Panc1 (cell line): ENCODE data around the gene P2RY14. TPM values are rescaled to one million over a fixed set of nuclear protein-coding genes. Genes with fewer than 3 reads are reported as not detected.

ENCODE experiments used
- ATAC-seq: fragments of 200-7000 bp; cut with Tn5 transposase; 2 replicates; pipeline ENCODE4 v1.9.1; 2020; ENCODE audit warnings: mild to moderate bottlenecking, moderate library complexity
- BruUV-seq: library from RNA; stranded (reverse); fragments of 400-500 nt; replicated peaks from 2 replicates; lab custom pipeline; 2021; lab: Mats Ljungman, UMichigan
- CTCF ChIA-PET: fragments of 300-600 bp; sonication (Branson Sonifier 250); formaldehyde crosslinking; loops from one replicate; lab custom pipeline; 2022; ENCODE audit warnings: antibody characterized with exemption; lab: Charles Lee
- POLR2A ChIA-PET: fragments of 300-600 bp; sonication (Branson Sonifier 250); formaldehyde crosslinking; loops from one replicate; lab custom pipeline; 2022; ENCODE audit warnings: antibody characterized with exemption; lab: Charles Lee
- DNase-seq: peaks from one replicate; pipeline ENCODE4 v3.0.0-alpha.2; 2010; ENCODE audit warnings: low read depth, low spot score
- H3K27ac ChIP-seq: 2 replicates; pipeline ENCODE4 v1.5.1; 2011; ENCODE audit warnings: mild to moderate bottlenecking, low read length, inconsistent platforms
- H3K27me3 ChIP-seq: fragments of 200-500 bp; sonication (Bioruptor generic); 2 replicates; pipeline ENCODE4 v1.6.0; 2014; ENCODE audit warnings: low read length, inconsistent platforms; ENCODE audit not compliant: control insufficient read depth, insufficient read depth
- H3K36me3 ChIP-seq: fragments of 200-500 bp; sonication (Bioruptor generic); 2 replicates; pipeline ENCODE4 v1.5.1; 2014; ENCODE audit warnings: inconsistent platforms, mild to moderate bottlenecking, low read length, moderate library complexity; ENCODE audit not compliant: control insufficient read depth, insufficient read depth
- H3K4me1 ChIP-seq: 2 replicates; pipeline ENCODE4 v1.5.1; 2011; ENCODE audit warnings: inconsistent platforms, mild to moderate bottlenecking, low read length, moderate library complexity; ENCODE audit not compliant: control insufficient read depth, insufficient read depth
- H3K4me3 ChIP-seq, 2 experiments: 2 replicates each; pipeline ENCODE4 v1.5.1; 2011 to 2012; ENCODE audit warnings: low read depth in 2 of 2, low read length in 2 of 2, mild to moderate bottlenecking in 2 of 2, inconsistent platforms in 1 of 2, moderate library complexity in 1 of 2
- H3K9me3 ChIP-seq: fragments of 200-500 bp; sonication (Bioruptor generic); 2 replicates; pipeline ENCODE4 v1.5.1; 2014; ENCODE audit warnings: low read depth, mild to moderate bottlenecking, inconsistent platforms, low read length, moderate library complexity; ENCODE audit not compliant: control insufficient read depth, insufficient read depth
- POLR2AphosphoS5 ChIP-seq: IDR thresholded peaks from 2 replicates; pipeline ENCODE4 v1.6.1; 2012; ENCODE audit warnings: mild to moderate bottlenecking, low read depth, low read length, moderate library complexity
- SIN3A ChIP-seq: IDR thresholded peaks from 2 replicates; pipeline ENCODE4 v1.6.1; 2012; ENCODE audit warnings: low read depth, mild to moderate bottlenecking, low read length, moderate library complexity, borderline replicate concordance; ENCODE audit not compliant: insufficient read depth
- TCF7L2 ChIP-seq: IDR thresholded peaks from 2 replicates; pipeline ENCODE4 v1.6.1; 2011; ENCODE audit warnings: mild to moderate bottlenecking, low read depth, low read length, inconsistent platforms
- in situ Hi-C: cut with HindIII; loops from 2 replicates; pipeline ENCODE4 v1.10.0; 2016; ENCODE audit warnings: low sequenced_read_pairs, low pct_unique_long_range_greater_than_20kb
- intact Hi-C: fragments of 100-400 bp; cut with micrococcal nuclease; formaldehyde crosslinking; loops from one replicate; pipeline ENCODE4 v1.10.0; 2022; ENCODE audit not compliant: unreplicated experiment
- total RNA-seq: library from RNA; stranded (reverse); gene quantifications from one replicate; pipeline ENCODE4 v1.2.1, GENCODE V29; 2021; ENCODE audit not compliant: unreplicated experiment
- TF ChIP-seq, protein P1 (sequence below), 2 experiments: IDR thresholded peaks; 2 replicates each; pipeline ENCODE4 v1.6.1; 2011 to 2012; ENCODE audit warnings: low read depth in 2 of 2, control low read depth in 1 of 2, low read length in 1 of 2, mild to moderate bottlenecking in 1 of 2, moderate library complexity in 1 of 2; ENCODE audit not compliant: insufficient read depth in 1 of 2
- TF ChIP-seq, protein P2 (sequence below): fragments of 450-650 bp; IDR thresholded peaks from 2 replicates; pipeline ENCODE4 v1.5.1; 2017; ENCODE audit warnings: mild to moderate bottlenecking

Gene P2RY14
- total RNA-seq, 1 experiment from 2014 or later: not detected

- in situ Hi-C loops (no loop called here), intact Hi-C loops (no loop called here)
- H3K36me3 ChIP-seq: no peaks in the 10 kb centered on the region
- POLR2A ChIA-PET: no interaction called here
- CTCF ChIA-PET: no interaction called here
- no TSS peak for BruUV-seq
- DNase-seq (no peak), ATAC-seq (no peak)
- no peaks in the 10 kb centered on the region for H3K27me3 ChIP-seq
- no peak for TF ChIP-seq POLR2AphosphoS5
- TF ChIP-seq, protein P1, sequence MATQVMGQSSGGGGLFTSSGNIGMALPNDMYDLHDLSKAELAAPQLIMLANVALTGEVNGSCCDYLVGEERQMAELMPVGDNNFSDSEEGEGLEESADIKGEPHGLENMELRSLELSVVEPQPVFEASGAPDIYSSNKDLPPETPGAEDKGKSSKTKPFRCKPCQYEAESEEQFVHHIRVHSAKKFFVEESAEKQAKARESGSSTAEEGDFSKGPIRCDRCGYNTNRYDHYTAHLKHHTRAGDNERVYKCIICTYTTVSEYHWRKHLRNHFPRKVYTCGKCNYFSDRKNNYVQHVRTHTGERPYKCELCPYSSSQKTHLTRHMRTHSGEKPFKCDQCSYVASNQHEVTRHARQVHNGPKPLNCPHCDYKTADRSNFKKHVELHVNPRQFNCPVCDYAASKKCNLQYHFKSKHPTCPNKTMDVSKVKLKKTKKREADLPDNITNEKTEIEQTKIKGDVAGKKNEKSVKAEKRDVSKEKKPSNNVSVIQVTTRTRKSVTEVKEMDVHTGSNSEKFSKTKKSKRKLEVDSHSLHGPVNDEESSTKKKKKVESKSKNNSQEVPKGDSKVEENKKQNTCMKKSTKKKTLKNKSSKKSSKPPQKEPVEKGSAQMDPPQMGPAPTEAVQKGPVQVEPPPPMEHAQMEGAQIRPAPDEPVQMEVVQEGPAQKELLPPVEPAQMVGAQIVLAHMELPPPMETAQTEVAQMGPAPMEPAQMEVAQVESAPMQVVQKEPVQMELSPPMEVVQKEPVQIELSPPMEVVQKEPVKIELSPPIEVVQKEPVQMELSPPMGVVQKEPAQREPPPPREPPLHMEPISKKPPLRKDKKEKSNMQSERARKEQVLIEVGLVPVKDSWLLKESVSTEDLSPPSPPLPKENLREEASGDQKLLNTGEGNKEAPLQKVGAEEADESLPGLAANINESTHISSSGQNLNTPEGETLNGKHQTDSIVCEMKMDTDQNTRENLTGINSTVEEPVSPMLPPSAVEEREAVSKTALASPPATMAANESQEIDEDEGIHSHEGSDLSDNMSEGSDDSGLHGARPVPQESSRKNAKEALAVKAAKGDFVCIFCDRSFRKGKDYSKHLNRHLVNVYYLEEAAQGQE (IDR thresholded peaks at IDR 0.05; ENCODE audit: insufficient read depth in 1 of 2, low read depth in 2 of 2, low read length in 1 of 2): no peak
- TF ChIP-seq, protein P2, sequence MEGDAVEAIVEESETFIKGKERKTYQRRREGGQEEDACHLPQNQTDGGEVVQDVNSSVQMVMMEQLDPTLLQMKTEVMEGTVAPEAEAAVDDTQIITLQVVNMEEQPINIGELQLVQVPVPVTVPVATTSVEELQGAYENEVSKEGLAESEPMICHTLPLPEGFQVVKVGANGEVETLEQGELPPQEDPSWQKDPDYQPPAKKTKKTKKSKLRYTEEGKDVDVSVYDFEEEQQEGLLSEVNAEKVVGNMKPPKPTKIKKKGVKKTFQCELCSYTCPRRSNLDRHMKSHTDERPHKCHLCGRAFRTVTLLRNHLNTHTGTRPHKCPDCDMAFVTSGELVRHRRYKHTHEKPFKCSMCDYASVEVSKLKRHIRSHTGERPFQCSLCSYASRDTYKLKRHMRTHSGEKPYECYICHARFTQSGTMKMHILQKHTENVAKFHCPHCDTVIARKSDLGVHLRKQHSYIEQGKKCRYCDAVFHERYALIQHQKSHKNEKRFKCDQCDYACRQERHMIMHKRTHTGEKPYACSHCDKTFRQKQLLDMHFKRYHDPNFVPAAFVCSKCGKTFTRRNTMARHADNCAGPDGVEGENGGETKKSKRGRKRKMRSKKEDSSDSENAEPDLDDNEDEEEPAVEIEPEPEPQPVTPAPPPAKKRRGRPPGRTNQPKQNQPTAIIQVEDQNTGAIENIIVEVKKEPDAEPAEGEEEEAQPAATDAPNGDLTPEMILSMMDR: no peak
- TF ChIP-seq SIN3A: no peak
- no peaks in the 10 kb centered on the region for H3K9me3 ChIP-seq
- H3K27ac ChIP-seq: no peak overlapping the region
- H3K4me3 ChIP-seq: no peak overlapping the region
- H3K4me1 ChIP-seq: no peaks in the 10 kb centered on the region
Measured at GRCh38 chr3:151318991-151319390, 40.6 kb upstream of the P2RY14 start.

DNA sequence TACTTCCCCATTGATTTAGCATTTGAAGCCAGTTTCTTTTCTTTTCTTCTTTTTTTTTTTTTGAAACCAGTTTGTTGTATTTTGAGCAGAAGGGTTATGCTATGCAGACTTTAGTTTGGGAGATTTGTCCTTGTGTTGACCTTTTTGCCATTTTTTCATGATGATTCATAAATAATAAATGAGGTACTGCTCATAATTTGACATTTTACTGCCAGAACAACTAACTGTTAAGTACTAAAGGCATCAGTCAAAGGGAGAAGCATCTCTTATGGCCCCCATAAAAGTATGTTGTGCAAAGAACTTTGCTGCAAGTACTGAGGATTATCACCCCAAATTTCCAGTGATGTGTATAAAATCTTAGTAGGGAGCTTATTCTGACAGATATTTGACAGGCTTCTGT, 40.0 kb upstream of the P2RY14 start:
- Histone ChIP-seq H3K4me1 (no peaks in the 10 kb centered on the region), H3K36me3 (no peaks in the 10 kb centered on the region)
- POLR2A ChIA-PET: no interaction called here

More for the DNA sequence above, 40.0 kb upstream of the P2RY14 start:
- no peak overlapping the region for H3K27ac ChIP-seq
- no peak for ATAC-seq
- no peak overlapping the region for H3K4me3 ChIP-seq
- intact Hi-C loops (no loop called here), in situ Hi-C loops (no loop called here)
- CTCF ChIA-PET: no interaction called here
- TF ChIP-seq SIN3A (no peak), TCF7L2 (no peak), POLR2AphosphoS5 (no peak)
- TF ChIP-seq, protein P2: no peak
- TF ChIP-seq, protein P1 (IDR thresholded peaks at IDR 0.05; ENCODE audit: insufficient read depth in 1 of 2, low read depth in 2 of 2, low read length in 1 of 2): no peak
- no peaks in the 10 kb centered on the region for H3K27me3 ChIP-seq
- BruUV-seq: no TSS peak
- no peaks in the 10 kb centered on the region for H3K9me3 ChIP-seq
- DNase-seq: no peak
